ENCODE data around the gene RAB1A. TPM values are rescaled to one million over a fixed set of nuclear protein-coding genes. Genes with fewer than 3 reads are reported as not detected.

The RAB1A gene
- total RNA-seq, 2 experiments from 2014 or later = 71.8 to 75.8 TPM

GRCh38 chr2:65061910-65062339, 68.0 kb downstream of the RAB1A start:
- CTCF ChIA-PET = interaction anchor here (1.3 kb wide), 1 partner anchor 107 kb away, joined by 7 read pairs; no protein-coding TSS in a partner anchor
- POLR2A ChIA-PET = interaction anchor here (0.9 kb wide), 1 partner anchor 296 kb away, joined by 3 read pairs; no protein-coding TSS in a partner anchor
- intact Hi-C loops (cut with micrococcal nuclease) = loop anchor here (5.0 kb wide), 1 partner anchor 510 kb away; no protein-coding TSS in a partner anchor

GRCh38 chr2:65061146-65061909, 68.6 kb downstream of the RAB1A start:
- CTCF ChIA-PET = interaction anchor here (1.3 kb wide), 1 partner anchor 108 kb away, joined by 7 read pairs; no protein-coding TSS in a partner anchor
- H3K9me3 Mint-ChIP-seq = no peaks in the 10 kb centered on the region
- H3K27ac Mint-ChIP-seq = no peak overlapping the region
- POLR2A ChIA-PET = interaction anchor here (0.9 to 1.9 kb wide), 2 partner anchors 9 to 296 kb away, joined by 3 to 5 read pairs; no protein-coding TSS in a partner anchor
- no peaks in the 10 kb centered on the region for H3K27me3 Mint-ChIP-seq
- TF ChIP-seq CTCF (IDR thresholded peaks at IDR 0.05) = no peak
- ATAC-seq (no peak), DNase-seq (no peak)
- intact Hi-C loops (cut with micrococcal nuclease) = loop anchor here (5.0 kb wide), 1 partner anchor 511 kb away; no protein-coding TSS in a partner anchor
- no peaks in the 10 kb centered on the region for H3K36me3 Mint-ChIP-seq (ENCODE audit: low read depth)
- no peak overlapping the region for H3K4me3 Mint-ChIP-seq
- H3K4me1 Mint-ChIP-seq (ENCODE audit: low read depth) = peaks cover 42% of the 10 kb centered on the region

More at GRCh38 chr2:65061910-65062339, 68.0 kb downstream of the RAB1A start:
- Mint-ChIP-seq H3K27me3 (no peaks in the 10 kb centered on the region), H3K9me3 (no peaks in the 10 kb centered on the region), H3K36me3 (ENCODE audit: low read depth) (no peaks in the 10 kb centered on the region), H3K4me3 (no peak overlapping the region), H3K27ac (no peak overlapping the region), H3K4me1 (ENCODE audit: low read depth) (peaks cover 42% of the 10 kb centered on the region)
- DNase-seq = no peak
- TF ChIP-seq CTCF (IDR thresholded peaks at IDR 0.05) = no peak
- ATAC-seq = no peak

GRCh38 chr2:65059071-65059470, 70.8 kb downstream of the RAB1A start:
- Mint-ChIP-seq H3K27ac (no peak overlapping the region), H3K27me3 (no peaks in the 10 kb centered on the region), H3K9me3 (no peaks in the 10 kb centered on the region), H3K36me3 (ENCODE audit: low read depth) (no peaks in the 10 kb centered on the region), H3K4me3 (no peak overlapping the region), H3K4me1 (ENCODE audit: low read depth) (peaks cover 44% of the 10 kb centered on the region)
- no peak for TF ChIP-seq CTCF (IDR thresholded peaks at IDR 0.05)
- ChIA-PET CTCF (interaction anchor here (0.7 to 2.8 kb wide), 11 partner anchors 9 to 515 kb away, joined by 3 to 13 read pairs (median 4); partner anchors contain the start of gene RAB1A), POLR2A (interaction anchor here (0.6 to 1.9 kb wide), 2 partner anchors 11 to 176 kb away, joined by 3 to 5 read pairs; no protein-coding TSS in a partner anchor)
- DNase-seq (no peak), ATAC-seq (no peak)
- intact Hi-C loops (cut with micrococcal nuclease) = loop anchor here (10.0 kb wide), 1 partner anchor 496 kb away; no protein-coding TSS in a partner anchor

- ATAC-seq = peak; percentile 57
- Mint-ChIP-seq H3K27me3 (no peaks in the 10 kb centered on the region), H3K4me1 (ENCODE audit: low read depth) (peaks cover 51% of the 10 kb centered on the region), H3K4me3 (peak overlapping the region; percentile 79), H3K27ac (peak overlapping the region; percentile 60), H3K9me3 (no peaks in the 10 kb centered on the region), H3K36me3 (ENCODE audit: low read depth) (no peaks in the 10 kb centered on the region)
- TF ChIP-seq CTCF (IDR thresholded peaks at IDR 0.05) = no peak
- intact Hi-C loops (cut with micrococcal nuclease) = loop anchor here (10.0 kb wide), 1 partner anchor 497 kb away; no protein-coding TSS in a partner anchor
- ChIA-PET POLR2A (interaction anchor here (0.6 to 1.4 kb wide), 5 partner anchors 8 to 174 kb away, joined by 3 to 4 read pairs (median 3); no protein-coding TSS in a partner anchor), CTCF (interaction anchor here (1.0 to 1.9 kb wide), 5 partner anchors 15 to 140 kb away, joined by 3 to 7 read pairs (median 4); no protein-coding TSS in a partner anchor)
- DNase-seq = peak; percentile 77
Observed at GRCh38 chr2:65057391-65058052, 72.4 kb downstream of the RAB1A start.

Data from activated CD8-positive, alpha-beta T cell treated with anti-CD3 and anti-CD28 coated beads for 36 hours (primary cell).